HG03025 (cell line): ENCODE data around the gene ATF3.

Experiments
- ATAC-seq: cut with Tn5 transposase; IDR thresholded peaks from one replicate; pipeline ENCODE4 v1.9.1; 2021; ENCODE audit warnings: mild to moderate bottlenecking, moderate library complexity; ENCODE audit not compliant: unreplicated experiment, low FRiP score

ATF3 gene

GRCh38 chr1:212607913-212608391 lies 609 bp upstream of the ATF3 start:
- peak; percentile 7 for ATAC-seq

- ATAC-seq: peak; percentile 18
Observed at GRCh38 chr1:212608959-212609700, 569 bp downstream of the ATF3 start.

GRCh38 chr1:212609701-212610574 lies 1.4 kb downstream of the ATF3 start:
- ATAC-seq: no peak

GRCh38 chr1:212610575-212610967 lies 2.0 kb downstream of the ATF3 start:
- ATAC-seq: no peak

- no peak for ATAC-seq
Observed at GRCh38 chr1:212611000-212611948, 2.7 kb downstream of the ATF3 start.

- no peak for ATAC-seq
Observed at GRCh38 chr1:212612041-212612961, 3.7 kb downstream of the ATF3 start.

GRCh38 chr1:212613440-212614335 lies 5.1 kb downstream of the ATF3 start:
- no peak for ATAC-seq

- ATAC-seq: no peak
Observed at GRCh38 chr1:212614453-212615200, 6.1 kb downstream of the ATF3 start.

- no peak for ATAC-seq
Observed at GRCh38 chr1:212615201-212615470, 6.6 kb downstream of the ATF3 start.

GRCh38 chr1:212618466-212619210 lies 10.1 kb downstream of the ATF3 start:
- ATAC-seq: no peak

- no peak for ATAC-seq
Observed at GRCh38 chr1:212620293-212620692, 11.7 kb downstream of the ATF3 start.

- no peak for ATAC-seq
Observed at GRCh38 chr1:212621043-212621948, 12.7 kb downstream of the ATF3 start.

GRCh38 chr1:212621949-212622305 lies 13.4 kb downstream of the ATF3 start:
- ATAC-seq: no peak

- ATAC-seq: no peak
Observed at GRCh38 chr1:212622467-212622866, 13.9 kb downstream of the ATF3 start.

GRCh38 chr1:212622906-212623305 lies 14.3 kb downstream of the ATF3 start:
- no peak for ATAC-seq

- ATAC-seq: no peak
Observed at GRCh38 chr1:212623603-212624002, 15.0 kb downstream of the ATF3 start.
